Tibial nerve (tissue), 4 donors: ENCODE data around the gene UBE2L3.
"Not testable (repeated sequence)": the region's sequence is repeated elsewhere in the genome, so short reads cannot be mapped to it uniquely, and the experiment has no call there.

Experiments used
- EP300 ChIP-seq, 2 donors: sonication (generic); formaldehyde crosslinking; IDR thresholded peaks; one replicate each; pipeline ENCODE4 v1.6.1; 2017; ENCODE audit warnings: antibody characterized with exemption in 2 of 2, mild to moderate bottlenecking in 1 of 2
- TF ChIP-seq, protein P1 (sequence below), 5 experiments: fragments of 200-600 bp in 3 of 5; fragments of 450-650 bp in 2 of 5; sonication (generic) in 3 of 5; IDR thresholded peaks; one replicate each; pipeline ENCODE4 v1.5.1; 2016 to 2019; ENCODE audit warnings: antibody characterized with exemption in 5 of 5, mild to moderate bottlenecking in 3 of 5, moderate library complexity in 2 of 5

DNA sequence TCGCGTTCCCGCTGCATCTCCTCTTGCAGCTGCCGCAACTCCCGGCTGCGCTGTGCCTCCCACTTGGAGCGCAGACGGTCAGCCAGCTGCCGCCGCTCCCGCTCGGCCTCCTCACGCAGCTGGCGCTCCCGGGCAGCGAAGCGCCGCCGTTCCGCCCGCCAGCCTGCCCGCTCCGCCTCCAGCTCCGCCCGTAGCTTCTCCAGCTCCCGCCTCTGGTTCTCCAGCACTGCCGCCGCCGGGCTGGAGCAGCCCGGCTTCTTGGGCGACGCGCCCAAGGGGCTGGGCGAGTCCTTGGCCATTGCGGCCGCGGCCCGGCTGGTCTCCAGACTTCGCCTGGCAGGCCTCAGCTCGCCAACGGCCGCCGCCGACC lies 16.9 kb upstream of the UBE2L3 start:
- TF ChIP-seq, protein P1, sequence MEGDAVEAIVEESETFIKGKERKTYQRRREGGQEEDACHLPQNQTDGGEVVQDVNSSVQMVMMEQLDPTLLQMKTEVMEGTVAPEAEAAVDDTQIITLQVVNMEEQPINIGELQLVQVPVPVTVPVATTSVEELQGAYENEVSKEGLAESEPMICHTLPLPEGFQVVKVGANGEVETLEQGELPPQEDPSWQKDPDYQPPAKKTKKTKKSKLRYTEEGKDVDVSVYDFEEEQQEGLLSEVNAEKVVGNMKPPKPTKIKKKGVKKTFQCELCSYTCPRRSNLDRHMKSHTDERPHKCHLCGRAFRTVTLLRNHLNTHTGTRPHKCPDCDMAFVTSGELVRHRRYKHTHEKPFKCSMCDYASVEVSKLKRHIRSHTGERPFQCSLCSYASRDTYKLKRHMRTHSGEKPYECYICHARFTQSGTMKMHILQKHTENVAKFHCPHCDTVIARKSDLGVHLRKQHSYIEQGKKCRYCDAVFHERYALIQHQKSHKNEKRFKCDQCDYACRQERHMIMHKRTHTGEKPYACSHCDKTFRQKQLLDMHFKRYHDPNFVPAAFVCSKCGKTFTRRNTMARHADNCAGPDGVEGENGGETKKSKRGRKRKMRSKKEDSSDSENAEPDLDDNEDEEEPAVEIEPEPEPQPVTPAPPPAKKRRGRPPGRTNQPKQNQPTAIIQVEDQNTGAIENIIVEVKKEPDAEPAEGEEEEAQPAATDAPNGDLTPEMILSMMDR (IDR thresholded peaks at IDR 0.05), result not testable (repeated sequence)
- not testable (repeated sequence) for TF ChIP-seq EP300 (IDR thresholded peaks at IDR 0.05)
